ENCODE results near the gene ETS1.

The ETS1 gene

GRCh38 chr11:128564642-128565245 lies 22.6 kb downstream of the ETS1 start:
- peak; percentile 44 for DNase-seq

- DNase-seq, result peak; percentile 82
These were observed 23.3 kb downstream of the ETS1 start for GRCh38 chr11:128563942-128564641.

- no peak for DNase-seq
These were observed 24.1 kb downstream of the ETS1 start for GRCh38 chr11:128563308-128563707.

GRCh38 chr11:128559496-128560103 lies 27.8 kb downstream of the ETS1 start:
- DNase-seq, result peak; percentile 65

- peak; percentile 79 for DNase-seq
These were observed 31.8 kb downstream of the ETS1 start for GRCh38 chr11:128555606-128556005.

- peak; percentile 71 for DNase-seq
These were observed 33.5 kb downstream of the ETS1 start for GRCh38 chr11:128553662-128554362.

- no peak for DNase-seq
These were observed 34.3 kb downstream of the ETS1 start for GRCh38 chr11:128552783-128553661.

GRCh38 chr11:128551611-128552335 lies 35.6 kb downstream of the ETS1 start:
- DNase-seq, result no peak

GRCh38 chr11:128551058-128551457 lies 36.3 kb downstream of the ETS1 start:
- peak; percentile 89 for DNase-seq

- peak; percentile 67 for DNase-seq
These were observed 37.0 kb downstream of the ETS1 start for GRCh38 chr11:128550261-128550821.

- no peak for DNase-seq
These were observed 38.0 kb downstream of the ETS1 start for GRCh38 chr11:128549256-128549944.

GRCh38 chr11:128548649-128549255 lies 38.6 kb downstream of the ETS1 start:
- no peak for DNase-seq

GRCh38 chr11:128547946-128548648 lies 39.3 kb downstream of the ETS1 start:
- no peak for DNase-seq

GRCh38 chr11:128546916-128547315 lies 40.4 kb downstream of the ETS1 start:
- peak; percentile 19 for DNase-seq

GRCh38 chr11:128544471-128545051 lies 42.8 kb downstream of the ETS1 start:
- DNase-seq, result peak; percentile 95

GRCh38 chr11:128540469-128540868 lies 46.9 kb downstream of the ETS1 start:
- no peak for DNase-seq

GRCh38 chr11:128536506-128536905 lies 50.9 kb downstream of the ETS1 start:
- DNase-seq, result peak; percentile 63

GRCh38 chr11:128535468-128536457 lies 51.6 kb downstream of the ETS1 start:
- peak; percentile 60 for DNase-seq

Measured in NCI-H69 (cell line).